Measurements from ENCODE around the gene VCAM1. TPM values are rescaled to one million over a fixed set of nuclear protein-coding genes. Genes with fewer than 3 reads are reported as not detected.

Gene VCAM1
- total RNA-seq, 1 experiment from 2014 or later: not detected

GRCh38 chr1:100700586-100700985, 19.0 kb upstream of the VCAM1 start:
- intact Hi-C loops (cut with micrococcal nuclease): no loop called here
- CTCF ChIA-PET: no interaction called here
- Histone ChIP-seq H3K79me2 (ENCODE audit: low read length) (no peaks in the 10 kb centered on the region), H3K4me3 (ENCODE audit: low read length) (no peak overlapping the region), H3K9ac (ENCODE audit: low read length) (no peak overlapping the region), H3K27me3 (ENCODE audit: low read length) (no peaks in the 10 kb centered on the region), H3K36me3 (ENCODE audit: low read depth, low read length) (no peaks in the 10 kb centered on the region), H2AFZ (ENCODE audit: low read length) (no peak overlapping the region), H3K27ac (ENCODE audit: low read length) (no peak overlapping the region), H3K9me2 (replicated peaks; ENCODE audit: low read length) (0 out of 2 replicates have a peak, but pooled peaks cover 3% of the 10 kb centered on the region), H3F3A (ENCODE audit: low read length, unreplicated experiment) (no peaks in the 10 kb centered on the region), H3K4me1 (ENCODE audit: insufficient read depth, low read length) (peaks cover 11% of the 10 kb centered on the region), H3K4me2 (ENCODE audit: low read length) (0 out of 2 replicates have a peak overlapping the region, but pooled peaks have one; percentile 9), H4K20me1 (ENCODE audit: low read length) (no peaks in the 10 kb centered on the region), H3K9me3 (ENCODE audit: low read length) (no peaks in the 10 kb centered on the region)
- no TSS peak for BruUV-seq (replicated peaks)
- DNase-seq (no peak), ATAC-seq (no peak)
- POLR2A ChIA-PET (ENCODE audit: unreplicated experiment): no interaction called here
- no peak for TF ChIP-seq EZH2phosphoT487 (IDR thresholded peaks at IDR 0.05; ENCODE audit: borderline replicate concordance, low read length)
- TF ChIP-seq CTCF (conservative IDR thresholded peaks at IDR 0.05; ENCODE audit: low read depth, low read length): no peak

- H3F3A ChIP-seq (ENCODE audit: low read length, unreplicated experiment): no peaks in the 10 kb centered on the region
- H3K4me2 ChIP-seq (ENCODE audit: low read length): no peak overlapping the region
- no peaks in the 10 kb centered on the region for H3K27me3 ChIP-seq (ENCODE audit: low read length)
- no peaks in the 10 kb centered on the region for H3K79me2 ChIP-seq (ENCODE audit: low read length)
- H4K20me1 ChIP-seq (ENCODE audit: low read length): no peaks in the 10 kb centered on the region
- intact Hi-C loops (cut with micrococcal nuclease): no loop called here
- H3K4me3 ChIP-seq (ENCODE audit: low read length): no peak overlapping the region
- no peak for TF ChIP-seq EZH2phosphoT487 (IDR thresholded peaks at IDR 0.05; ENCODE audit: borderline replicate concordance, low read length)
- TF ChIP-seq EZH2 (IDR thresholded peaks at IDR 0.05; ENCODE audit: low read length, unreplicated experiment): no peak
- TF ChIP-seq CTCF (conservative IDR thresholded peaks at IDR 0.05; ENCODE audit: low read depth, low read length): no peak
- 0 out of 2 replicates have a peak, but pooled peaks cover 3% of the 10 kb centered on the region for H3K9me2 ChIP-seq (replicated peaks; ENCODE audit: low read length)
- no peak for ATAC-seq
- no peaks in the 10 kb centered on the region for H3K9me3 ChIP-seq (ENCODE audit: low read length)
- ChIA-PET POLR2A (ENCODE audit: unreplicated experiment) (no interaction called here), CTCF (no interaction called here)
- no peak overlapping the region for H3K9ac ChIP-seq (ENCODE audit: low read length)
- peaks cover 11% of the 10 kb centered on the region for H3K4me1 ChIP-seq (ENCODE audit: insufficient read depth, low read length)
- DNase-seq: no peak
- H3K27ac ChIP-seq (ENCODE audit: low read length): no peak overlapping the region
- no peak overlapping the region for H2AFZ ChIP-seq (ENCODE audit: low read length)
- BruUV-seq (replicated peaks): no TSS peak
- no peaks in the 10 kb centered on the region for H3K36me3 ChIP-seq (ENCODE audit: low read depth, low read length)
Observed at GRCh38 chr1:100703052-100703451, 16.5 kb upstream of the VCAM1 start.

- no peak for TF ChIP-seq EZH2phosphoT487 (IDR thresholded peaks at IDR 0.05; ENCODE audit: borderline replicate concordance, low read length)
- TF ChIP-seq CTCF (conservative IDR thresholded peaks at IDR 0.05; ENCODE audit: low read depth, low read length): no peak
- TF ChIP-seq EZH2 (IDR thresholded peaks at IDR 0.05; ENCODE audit: low read length, unreplicated experiment): no peak
- no peaks in the 10 kb centered on the region for H3K9me3 ChIP-seq (ENCODE audit: low read length)
- no peak overlapping the region for H3K4me3 ChIP-seq (ENCODE audit: low read length)
- H3F3A ChIP-seq (ENCODE audit: low read length, unreplicated experiment): no peaks in the 10 kb centered on the region
- ChIA-PET POLR2A (ENCODE audit: unreplicated experiment) (no interaction called here), CTCF (no interaction called here)
- H3K4me2 ChIP-seq (ENCODE audit: low read length): no peak overlapping the region
- ATAC-seq (no peak), DNase-seq (no peak)
- no peaks in the 10 kb centered on the region for H3K36me3 ChIP-seq (ENCODE audit: low read depth, low read length)
- no peaks in the 10 kb centered on the region for H3K27me3 ChIP-seq (ENCODE audit: low read length)
- H3K79me2 ChIP-seq (ENCODE audit: low read length): no peaks in the 10 kb centered on the region
- 0 out of 2 replicates have a peak, but pooled peaks cover 3% of the 10 kb centered on the region for H3K9me2 ChIP-seq (replicated peaks; ENCODE audit: low read length)
- no peaks in the 10 kb centered on the region for H4K20me1 ChIP-seq (ENCODE audit: low read length)
- no TSS peak for BruUV-seq (replicated peaks)
- no peak overlapping the region for H3K27ac ChIP-seq (ENCODE audit: low read length)
- no peak overlapping the region for H2AFZ ChIP-seq (ENCODE audit: low read length)
- intact Hi-C loops (cut with micrococcal nuclease): no loop called here
- H3K4me1 ChIP-seq (ENCODE audit: insufficient read depth, low read length): peaks cover 11% of the 10 kb centered on the region
- no peak overlapping the region for H3K9ac ChIP-seq (ENCODE audit: low read length)
Observed at GRCh38 chr1:100703716-100704115, 15.8 kb upstream of the VCAM1 start.
